Measurements from ENCODE around the gene RAP1GAP2. TPM values are rescaled to one million over a fixed set of nuclear protein-coding genes. Genes with fewer than 3 reads are reported as not detected.

Gene RAP1GAP2
- total RNA-seq, 1 donor from 2014 or later: 30.4 TPM

DNA sequence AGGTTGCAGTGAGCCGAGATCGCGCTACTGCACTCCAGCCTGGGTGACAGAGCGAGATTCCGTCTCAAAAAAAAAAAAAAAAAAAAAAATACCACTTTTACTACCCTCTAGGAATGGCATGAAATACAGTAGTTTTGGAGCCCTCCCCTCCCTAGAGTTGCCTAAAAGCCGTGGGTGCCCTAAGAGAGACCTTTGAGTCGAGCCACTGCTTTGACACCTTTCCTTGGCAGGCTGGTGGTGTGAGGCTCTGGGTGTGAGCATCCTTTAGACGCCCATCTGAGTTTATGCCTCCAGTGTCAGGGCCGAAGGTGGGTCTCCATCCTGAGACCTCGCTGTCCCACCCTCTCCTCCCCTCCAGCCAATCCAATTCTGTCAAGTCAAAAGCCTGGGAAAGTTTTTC lies 46.2 kb downstream of the RAP1GAP2 start:
- no peak for TF ChIP-seq CTCF (conservative IDR thresholded peaks at IDR 0.05; ENCODE audit: low read depth, low read length)

GRCh38 chr17:2844416-2844815 lies 48.2 kb downstream of the RAP1GAP2 start:
- no peak overlapping the region for H3K4me3 ChIP-seq (ENCODE audit: low read depth, low read length)
- peak; percentile 18 for TF ChIP-seq CTCF (conservative IDR thresholded peaks at IDR 0.05; ENCODE audit: low read depth, low read length)

More for the DNA sequence above, 46.2 kb downstream of the RAP1GAP2 start:
- no peak for DNase-seq (ENCODE audit: low read depth)
- no peak overlapping the region for H3K4me3 ChIP-seq (ENCODE audit: low read depth, low read length)

GRCh38 chr17:2847381-2848333 lies 51.4 kb downstream of the RAP1GAP2 start:
- no peak for DNase-seq (ENCODE audit: low read depth)
- no peak for TF ChIP-seq CTCF (conservative IDR thresholded peaks at IDR 0.05; ENCODE audit: low read depth, low read length)

More at GRCh38 chr17:2844416-2844815, 48.2 kb downstream of the RAP1GAP2 start:
- DNase-seq (ENCODE audit: low read depth): no peak

DNA sequence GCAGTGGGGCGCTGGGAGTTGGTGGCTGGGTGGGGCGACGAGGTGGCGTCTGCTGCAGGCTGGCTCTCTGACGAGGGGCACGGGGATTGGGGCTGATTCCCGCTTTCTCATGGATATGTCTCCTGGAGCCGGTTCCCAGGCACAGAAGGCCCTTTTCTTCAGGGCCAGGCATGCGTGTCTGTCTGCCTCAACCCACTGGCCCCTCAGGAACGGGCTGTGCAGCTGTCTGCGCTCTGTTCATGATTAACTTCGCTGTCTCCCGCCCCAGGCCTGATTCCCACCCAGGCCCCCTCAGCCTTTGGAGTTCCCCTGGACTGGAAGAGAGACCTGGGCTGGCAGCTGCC lies 53.1 kb downstream of the RAP1GAP2 start:
- TF ChIP-seq CTCF (conservative IDR thresholded peaks at IDR 0.05; ENCODE audit: low read depth, low read length): no peak
- DNase-seq (ENCODE audit: low read depth): peak; percentile 48
- no peak overlapping the region for H3K4me3 ChIP-seq (ENCODE audit: low read depth, low read length)

More at GRCh38 chr17:2847381-2848333, 51.4 kb downstream of the RAP1GAP2 start:
- no peak overlapping the region for H3K4me3 ChIP-seq (ENCODE audit: low read depth, low read length)

- H3K4me3 ChIP-seq (ENCODE audit: low read depth, low read length): no peak overlapping the region
- no peak for DNase-seq (ENCODE audit: low read depth)
- no peak for TF ChIP-seq CTCF (conservative IDR thresholded peaks at IDR 0.05; ENCODE audit: low read depth, low read length)
These were observed 54.8 kb downstream of the RAP1GAP2 start for GRCh38 chr17:2850991-2851390.

DNA sequence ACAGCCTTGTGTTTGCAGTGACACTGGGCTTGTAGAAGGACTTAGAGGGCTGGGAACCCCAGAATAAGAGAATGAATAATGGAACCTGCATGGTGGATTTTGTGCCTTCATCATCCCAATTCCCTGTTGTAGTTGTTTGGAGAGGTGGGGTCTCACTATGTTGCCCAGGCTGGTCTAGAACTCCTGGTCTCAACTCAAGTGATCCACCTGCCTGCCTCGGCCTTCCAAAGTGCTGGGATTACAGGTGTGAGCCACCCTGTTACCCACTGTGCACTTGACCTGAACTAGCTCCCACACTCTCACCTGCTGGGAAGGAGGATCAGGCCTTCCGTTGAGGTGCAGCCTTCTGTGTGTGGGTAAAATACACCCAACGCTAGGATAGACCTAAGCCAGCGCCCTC lies 55.4 kb downstream of the RAP1GAP2 start:
- H3K4me3 ChIP-seq (ENCODE audit: low read depth, low read length): no peak overlapping the region
- no peak for TF ChIP-seq CTCF (conservative IDR thresholded peaks at IDR 0.05; ENCODE audit: low read depth, low read length)
- no peak for DNase-seq (ENCODE audit: low read depth)
